Measurements from ENCODE around the gene CDH7.

GRCh38 chr18:65721619-65722018, 29.2 kb upstream of the CDH7 start:
- no peak for TF ChIP-seq CTCF (IDR thresholded peaks at IDR 0.05)
- TF ChIP-seq POLR2A (IDR thresholded peaks at IDR 0.05), result no peak
